HG03135 (cell line): ENCODE data around the gene SORCS2.

Experiments used
- ATAC-seq: cut with Tn5 transposase; IDR thresholded peaks from one replicate; pipeline ENCODE4 v1.9.1; 2021; ENCODE audit warnings: mild to moderate bottlenecking, moderate library complexity; ENCODE audit not compliant: unreplicated experiment

The SORCS2 gene

GRCh38 chr4:7366180-7366945, 174.0 kb downstream of the SORCS2 start:
- no peak for ATAC-seq

DNA sequence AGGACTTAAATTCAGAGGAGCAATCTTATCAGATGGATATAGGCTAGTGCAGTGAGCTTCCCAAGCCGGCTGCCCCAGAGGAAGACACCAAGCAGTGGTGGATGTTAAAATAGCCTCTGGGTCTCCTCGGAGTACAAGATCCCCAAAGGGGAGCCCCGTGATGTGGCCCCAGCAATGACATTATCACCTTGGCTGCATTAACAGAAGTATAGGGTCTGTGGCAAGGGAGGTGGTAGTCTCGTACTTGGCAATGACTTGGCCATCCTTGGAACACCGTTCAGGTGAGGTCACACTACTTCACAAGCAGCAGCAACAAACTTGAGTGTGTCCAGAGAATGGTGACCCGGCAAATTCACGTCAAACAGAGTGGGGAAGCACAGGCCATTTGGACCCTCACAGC, 174.6 kb downstream of the SORCS2 start:
- no peak for ATAC-seq

GRCh38 chr4:7367406-7367805, 175.1 kb downstream of the SORCS2 start:
- ATAC-seq, result no peak

- no peak for ATAC-seq
Observed at GRCh38 chr4:7367864-7368277, 175.5 kb downstream of the SORCS2 start.

GRCh38 chr4:7368296-7368695, 176.0 kb downstream of the SORCS2 start:
- no peak for ATAC-seq

GRCh38 chr4:7369511-7369910, 177.2 kb downstream of the SORCS2 start:
- no peak for ATAC-seq

- no peak for ATAC-seq
Observed at GRCh38 chr4:7370038-7370437, 177.7 kb downstream of the SORCS2 start.

DNA sequence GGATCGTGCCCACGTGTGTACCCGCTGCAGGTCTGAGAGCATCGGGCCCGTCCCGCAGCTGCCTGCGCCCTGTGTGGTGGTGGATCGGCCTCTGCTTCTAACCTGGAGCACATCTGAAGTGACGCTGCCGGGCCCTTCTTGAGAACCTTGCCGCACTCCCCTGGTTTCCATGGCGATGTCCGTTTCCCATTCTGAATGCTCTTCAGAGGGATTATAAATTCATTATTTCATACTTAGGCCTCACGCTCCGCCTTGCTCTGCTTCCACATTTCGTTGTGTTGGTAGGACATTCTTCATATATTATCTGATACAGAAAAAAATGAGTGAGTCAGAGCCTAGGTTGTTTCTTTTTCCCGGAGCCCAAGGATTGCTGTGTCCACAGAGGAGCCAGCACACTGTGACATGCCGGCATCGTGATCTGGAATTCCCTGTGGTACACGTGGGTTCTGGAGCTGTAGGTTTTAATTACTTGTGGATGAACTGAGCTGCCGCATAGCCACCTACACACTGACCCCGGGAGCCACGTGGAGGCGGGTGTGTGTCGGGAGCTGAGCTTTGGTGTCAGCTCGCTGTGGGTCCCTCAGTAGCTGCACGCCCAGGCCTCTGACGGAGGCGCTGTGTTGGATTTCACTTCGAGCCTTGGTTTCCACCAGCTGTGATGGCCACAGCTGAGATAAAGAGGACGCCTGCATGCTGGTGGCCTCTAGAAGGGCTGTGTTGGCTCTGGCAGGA, 179.0 kb downstream of the SORCS2 start:
- ATAC-seq, result no peak

- no peak for ATAC-seq
Observed at GRCh38 chr4:7372673-7373072, 180.3 kb downstream of the SORCS2 start.

- no peak for ATAC-seq
Observed at GRCh38 chr4:7374571-7374970, 182.2 kb downstream of the SORCS2 start.

DNA sequence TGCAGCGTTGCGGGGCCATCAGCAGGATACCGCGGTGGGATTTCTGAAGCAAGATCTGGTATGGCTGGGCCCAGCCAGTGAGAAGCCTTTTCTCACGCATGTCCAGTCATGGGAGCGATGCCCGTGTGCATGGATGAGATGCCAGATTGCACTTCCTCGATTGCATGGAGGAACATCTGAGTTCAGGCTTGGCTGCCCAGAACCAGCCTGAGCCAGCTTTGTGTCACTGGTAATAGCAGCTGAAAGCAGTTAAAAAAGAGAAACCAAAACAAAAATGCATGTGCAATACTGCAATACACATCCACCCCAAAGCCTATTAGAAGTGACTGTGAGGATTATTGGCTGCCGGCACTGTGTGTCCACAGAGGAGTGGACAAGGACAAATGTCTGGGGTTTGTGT, 183.1 kb downstream of the SORCS2 start:
- ATAC-seq, result no peak

DNA sequence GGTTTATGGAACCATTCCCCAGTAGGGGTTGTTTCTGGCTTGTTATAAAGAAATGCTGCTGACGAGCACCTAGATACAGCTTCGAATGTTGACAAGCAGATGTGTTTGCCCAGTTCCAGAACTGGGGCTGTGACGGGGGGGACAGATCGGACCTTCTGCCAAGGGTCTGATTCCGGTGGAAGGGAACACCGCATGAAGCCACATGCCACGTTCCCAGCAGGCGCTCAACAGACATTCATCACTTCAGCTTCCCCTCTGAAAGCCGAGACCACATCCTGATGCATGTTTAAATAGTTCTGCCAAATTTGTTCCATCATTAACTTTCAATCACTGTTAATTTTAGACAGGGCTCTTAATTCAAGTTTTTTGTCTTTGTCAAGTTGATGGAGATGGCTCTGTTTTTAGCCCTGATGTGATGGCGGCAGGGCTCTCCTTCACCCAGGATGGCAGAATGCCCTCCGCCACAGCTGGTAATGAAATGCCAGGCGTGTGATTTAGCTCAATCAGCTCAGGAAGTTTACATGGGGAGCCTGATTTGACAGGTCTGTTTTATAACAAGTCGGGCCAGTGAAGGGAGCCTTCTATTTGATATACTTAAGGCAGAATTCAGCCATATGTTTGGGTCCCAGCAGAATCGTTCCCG, 185.0 kb downstream of the SORCS2 start:
- ATAC-seq, result no peak

DNA sequence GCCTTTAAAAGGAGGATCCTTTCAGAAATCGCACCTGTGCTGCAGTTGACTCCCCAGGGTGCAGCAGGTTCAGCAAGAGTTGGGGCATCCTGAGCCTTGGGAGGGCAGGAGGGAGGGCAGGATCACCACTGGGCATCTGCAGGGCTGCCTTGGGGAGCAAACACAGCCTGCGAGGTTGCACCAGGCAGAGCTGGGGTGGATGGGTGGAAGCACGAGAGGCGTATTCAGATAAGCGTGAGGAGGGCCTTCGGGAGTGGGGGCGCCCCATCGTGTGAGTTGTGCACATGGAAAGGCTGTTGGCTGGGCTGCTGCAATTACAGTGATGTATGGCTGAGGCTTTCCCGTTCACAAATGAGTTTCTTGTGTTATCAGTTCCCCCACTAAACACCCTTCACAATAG, 186.8 kb downstream of the SORCS2 start:
- ATAC-seq, result no peak

DNA sequence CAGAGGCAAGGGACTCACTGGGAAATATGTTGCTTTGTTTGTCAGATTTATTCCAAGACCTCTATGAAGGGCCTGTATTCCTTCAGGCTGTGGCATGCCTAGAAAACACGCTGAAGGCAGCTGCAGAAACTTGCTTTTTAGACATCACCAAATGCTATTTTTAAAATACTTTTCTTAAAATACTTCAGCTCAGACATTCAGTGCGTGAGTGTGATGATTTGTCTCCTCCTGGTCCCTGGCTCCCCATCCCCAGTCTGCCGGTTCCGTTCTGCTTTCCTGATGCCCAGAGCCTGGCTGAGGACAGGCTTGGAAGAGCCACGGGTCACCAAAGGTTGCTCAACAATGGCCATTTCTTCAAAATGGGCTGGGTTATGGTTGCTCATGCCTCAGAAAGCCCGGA, 187.4 kb downstream of the SORCS2 start:
- ATAC-seq, result no peak

- ATAC-seq, result no peak
Observed at GRCh38 chr4:7381221-7381889, 189.0 kb downstream of the SORCS2 start.

- no peak for ATAC-seq
Observed at GRCh38 chr4:7381890-7382633, 189.7 kb downstream of the SORCS2 start.

GRCh38 chr4:7382634-7383014, 190.3 kb downstream of the SORCS2 start:
- no peak for ATAC-seq

DNA sequence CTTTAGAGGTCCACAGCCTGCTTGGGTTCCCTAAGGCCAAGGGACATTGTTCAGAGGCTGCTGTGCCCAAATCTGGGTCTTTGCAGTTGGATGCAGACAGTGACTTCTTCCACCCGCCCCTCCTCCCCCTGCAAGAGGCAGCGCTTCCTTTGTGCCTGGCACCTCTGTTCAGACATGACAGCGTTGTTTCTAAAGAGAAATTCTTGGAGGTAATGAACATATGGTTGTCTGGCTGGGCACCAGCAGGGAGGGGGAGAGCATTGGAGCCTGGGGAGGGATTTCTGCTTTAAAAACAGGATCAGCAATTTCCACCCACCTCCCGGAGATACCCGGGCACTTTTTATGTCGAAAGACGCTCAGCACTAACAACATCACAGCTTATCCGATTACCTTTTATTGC, 190.9 kb downstream of the SORCS2 start:
- no peak for ATAC-seq

- no peak for ATAC-seq
Observed at GRCh38 chr4:7384003-7384928, 191.9 kb downstream of the SORCS2 start.
